HCT116 (cell line): ENCODE measurements around the gene NRCAM. TPM values are rescaled to one million over a fixed set of nuclear protein-coding genes. Genes with fewer than 3 reads are reported as not detected.

Source experiments
- ATAC-seq: fragments of 200-7000 bp; cut with Tn5 transposase; 2 replicates; pipeline ENCODE4 v1.9.1; 2020; ENCODE audit warnings: mild to moderate bottlenecking, moderate library complexity
- BruUV-seq: library from RNA; stranded (reverse); fragments of 400-500 nt; replicated peaks from 2 replicates; lab custom pipeline; 2021; lab: Mats Ljungman, UMichigan
- CTCF ChIA-PET: fragments of 300-600 bp; sonication (Branson Sonifier 250); formaldehyde crosslinking; loops from one replicate; lab custom pipeline; 2021; ENCODE audit warnings: antibody characterized with exemption; lab: Charles Lee
- POLR2A ChIA-PET: fragments of 300-600, 350-600 bp; sonication (Branson Sonifier 250); formaldehyde crosslinking; loops from one replicate; lab custom pipeline; 2021; ENCODE audit warnings: antibody characterized with exemption; lab: Charles Lee
- RAD21 ChIA-PET, 2 experiments: fragments of 300-600 bp; sonication (Branson Sonifier 250); formaldehyde crosslinking; loops; one replicate each; lab custom pipeline; 2023; ENCODE audit warnings: low total read pairs in 2 of 2; ENCODE audit not compliant: uncharacterized antibody in 2 of 2, unreplicated experiment in 2 of 2, low non-redundant PET in 1 of 2; lab: Charles Lee
- DNase-seq: peaks from one replicate; pipeline ENCODE4 v3.0.0-alpha.2; 2010; ENCODE audit warnings: low read depth, low spot score
- H2AFZ ChIP-seq: fragments of 200-600 bp; shearing (Covaris generic), sonication (generic); 2 replicates; pipeline ENCODE4 v1.6.1; 2017; ENCODE audit warnings: low read depth, mixed run types, mixed read lengths, antibody characterized with exemption, low read length; ENCODE audit not compliant: poor library complexity, severe bottlenecking
- H3K27ac ChIP-seq: 2 replicates; pipeline ENCODE4 v1.5.1; 2012; ENCODE audit warnings: low read depth, low read length
- H3K27me3 ChIP-seq: fragments of 200-600 bp; sonication (generic); 2 replicates; pipeline ENCODE4 v1.6.1; 2016; ENCODE audit warnings: mixed run types, low read length, mixed read lengths; ENCODE audit not compliant: insufficient read depth
- H3K36me3 ChIP-seq, 2 experiments: fragments of 200-500 bp in 1 of 2; fragments of 200-600 bp in 1 of 2; sonication (Bioruptor generic) in 1 of 2; sonication (generic) in 1 of 2; 2 replicates each; pipeline versions ENCODE4 v1.5.1 to v1.6.1; 2014 to 2016; ENCODE audit warnings: low read length in 2 of 2, inconsistent platforms in 1 of 2, mixed read lengths in 1 of 2, mixed run types in 1 of 2; ENCODE audit not compliant: insufficient read depth in 2 of 2, control insufficient read depth in 1 of 2
- H3K4me1 ChIP-seq, 2 experiments: fragments of 200-600 bp in 1 of 2; sonication (generic) in 1 of 2; 2 replicates each; pipeline versions ENCODE4 v1.5.1 to v1.6.1; 2012 to 2017; ENCODE audit warnings: low read length in 2 of 2, inconsistent platforms in 1 of 2, mild to moderate bottlenecking in 1 of 2, mixed read lengths in 1 of 2, mixed run types in 1 of 2, moderate library complexity in 1 of 2; ENCODE audit not compliant: insufficient read depth in 2 of 2, control insufficient read depth in 1 of 2
- H3K4me2 ChIP-seq: fragments of 200-600 bp; sonication (generic); 2 replicates; pipeline ENCODE4 v1.6.1; 2017; ENCODE audit warnings: mixed run types, low read length, mixed read lengths
- H3K4me3 ChIP-seq, 2 experiments: fragments of 200-600 bp in 1 of 2; sonication (generic) in 1 of 2; replicated peaks in 1 of 2; 2 replicates each; pipeline ENCODE4 v1.5.1; 2011 to 2016; ENCODE audit warnings: low read length in 2 of 2, control low read depth in 1 of 2, low read depth in 1 of 2, mild to moderate bottlenecking in 1 of 2, mixed read lengths in 1 of 2, mixed run types in 1 of 2
- H3K79me2 ChIP-seq: fragments of 200-600 bp; sonication (generic); 2 replicates; pipeline ENCODE4 v1.6.1; 2017; ENCODE audit warnings: mild to moderate bottlenecking, mixed run types, low read length, moderate library complexity, mixed read lengths; ENCODE audit not compliant: insufficient read depth
- H3K9ac ChIP-seq: fragments of 200-600 bp; sonication (generic); 2 replicates; pipeline ENCODE4 v1.6.1; 2016; ENCODE audit warnings: low read length, mixed read lengths
- H3K9me2 ChIP-seq: fragments of 200-600 bp; sonication (generic), shearing (Covaris generic); 2 replicates; pipeline ENCODE4 v1.6.1; 2017; ENCODE audit warnings: mixed run types, mild to moderate bottlenecking, moderate library complexity; ENCODE audit not compliant: insufficient read depth
- H3K9me3 ChIP-seq, 2 experiments: fragments of 200-500 bp in 1 of 2; fragments of 200-600 bp in 1 of 2; sonication (Bioruptor generic) in 1 of 2; sonication (generic) in 1 of 2; 2 replicates each; pipeline ENCODE4 v1.6.1; 2014 to 2017; ENCODE audit warnings: low read length in 2 of 2, mixed read lengths in 2 of 2, inconsistent platforms in 1 of 2, low read depth in 1 of 2, mild to moderate bottlenecking in 1 of 2, mixed run types in 1 of 2, moderate library complexity in 1 of 2; ENCODE audit not compliant: control insufficient read depth in 1 of 2, insufficient read depth in 1 of 2
- H4K20me1 ChIP-seq: fragments of 200-600 bp; sonication (generic), shearing (Covaris generic); 2 replicates; pipeline ENCODE4 v1.6.1; 2017; ENCODE audit warnings: mixed run types, mild to moderate bottlenecking, moderate library complexity; ENCODE audit not compliant: insufficient read depth
- CBX3 ChIP-seq: IDR thresholded peaks from 2 replicates; pipeline ENCODE4 v1.6.1; 2012; ENCODE audit warnings: low read depth
- CEBPB ChIP-seq: IDR thresholded peaks from 2 replicates; pipeline ENCODE4 v1.6.1; 2012; ENCODE audit warnings: low read depth
- CTCF ChIP-seq, 3 experiments: fragments of 200-600 bp in 1 of 3; sonication (generic) in 1 of 3; IDR thresholded peaks in 2 of 3; conservative IDR thresholded peaks in 1 of 3; 2 replicates each; pipeline ENCODE4 v1.5.1; 2012 to 2017; ENCODE audit warnings: low read depth in 2 of 3, low read length in 2 of 3, antibody characterized with exemption in 1 of 3, borderline replicate concordance in 1 of 3, control low read depth in 1 of 3, mild to moderate bottlenecking in 1 of 3, mixed read lengths in 1 of 3, mixed run types in 1 of 3, moderate library complexity in 1 of 3; ENCODE audit not compliant: insufficient read depth in 1 of 3
- EGR1 ChIP-seq: IDR thresholded peaks from 2 replicates; pipeline ENCODE4 v1.6.1; 2012; ENCODE audit warnings: low read depth
- EZH2 ChIP-seq: fragments of 200-600 bp; sonication (generic); IDR thresholded peaks from 2 replicates; pipeline ENCODE4 v1.6.1; 2017; ENCODE audit warnings: antibody characterized with exemption, mixed run types
- EZH2phosphoT487 ChIP-seq: fragments of 200-600 bp; IDR thresholded peaks from 2 replicates; pipeline ENCODE4 v1.6.1; 2018; ENCODE audit warnings: antibody characterized with exemption, borderline replicate concordance
- FOSL1 ChIP-seq: IDR thresholded peaks from 2 replicates; pipeline ENCODE4 v1.6.1; 2012; ENCODE audit warnings: low read depth
- JUND ChIP-seq: IDR thresholded peaks from 2 replicates; pipeline ENCODE4 v1.6.1; 2012
- POLR2A ChIP-seq: IDR thresholded peaks from 2 replicates; pipeline ENCODE4 v1.7.0; 2011; ENCODE audit warnings: borderline replicate concordance; ENCODE audit not compliant: insufficient read depth, insufficient read length; ENCODE audit errors: extremely low read depth
- POLR2AphosphoS5 ChIP-seq: IDR thresholded peaks from 2 replicates; pipeline ENCODE4 v1.6.1; 2011; ENCODE audit warnings: mild to moderate bottlenecking, low read depth, low read length, moderate library complexity
- REST ChIP-seq: IDR thresholded peaks from 2 replicates; pipeline ENCODE4 v1.6.1; 2012; ENCODE audit warnings: low read depth
- SIN3A ChIP-seq: IDR thresholded peaks from 2 replicates; pipeline ENCODE4 v1.6.1; 2012; ENCODE audit warnings: low read depth
- SRF ChIP-seq: IDR thresholded peaks from 2 replicates; pipeline ENCODE4 v1.6.1; 2012; ENCODE audit warnings: low read depth
- TCF7L2 ChIP-seq: IDR thresholded peaks from 2 replicates; pipeline ENCODE4 v1.7.0; 2011; ENCODE audit warnings: borderline replicate concordance, inconsistent platforms; ENCODE audit not compliant: insufficient read depth, insufficient read length; ENCODE audit errors: extremely low read depth
- YY1 ChIP-seq: IDR thresholded peaks from 2 replicates; pipeline ENCODE4 v1.6.1; 2011; ENCODE audit warnings: low read length, low read depth, moderate library complexity, mild to moderate bottlenecking; ENCODE audit not compliant: insufficient replicate concordance; ENCODE audit errors: extremely low read depth
- ZFX ChIP-seq: fragments of 450-650 bp; IDR thresholded peaks from 2 replicates; pipeline ENCODE4 v1.6.1; 2017
- ZNF274 ChIP-seq: fragments of 200-500 bp; sonication (Bioruptor generic); IDR thresholded peaks from 2 replicates; pipeline ENCODE4 v1.6.1; 2014; ENCODE audit warnings: mild to moderate bottlenecking, low read depth, low read length, inconsistent platforms
- intact Hi-C: fragments of 100-400 bp; cut with micrococcal nuclease; formaldehyde crosslinking; loops from 2 replicates; pipeline ENCODE4 v1.10.0; 2022
- total RNA-seq: library from RNA; stranded (reverse); gene quantifications from one replicate; pipeline ENCODE4 v1.2.1, GENCODE V29; 2021; ENCODE audit not compliant: unreplicated experiment

The NRCAM gene
- total RNA-seq, 1 experiment from 2014 or later, result 0.15 TPM

GRCh38 chr7:108440613-108441012 is 15.6 kb downstream of the NRCAM start:
- H3K27ac ChIP-seq, result no peak overlapping the region
- RAD21 ChIA-PET, result no interaction called here
- CTCF ChIA-PET, result no interaction called here
- no peak for DNase-seq
- H3K9ac ChIP-seq, result no peak overlapping the region
- no peaks in the 10 kb centered on the region for H4K20me1 ChIP-seq
- H3K79me2 ChIP-seq, result no peaks in the 10 kb centered on the region
- no peak overlapping the region for H3K4me3 ChIP-seq
- no peaks in the 10 kb centered on the region for H3K9me3 ChIP-seq
- peak overlapping the region; percentile 29 for H2AFZ ChIP-seq
- no peaks in the 10 kb centered on the region for H3K4me1 ChIP-seq
- TF ChIP-seq EZH2phosphoT487, result no peak
- TF ChIP-seq, all 23 proteins: peak for 0
- H3K27me3 ChIP-seq, result no peaks in the 10 kb centered on the region
- no peaks in the 10 kb centered on the region; the same call in 1 of the 2 replicates for H3K9me2 ChIP-seq
- POLR2A ChIA-PET, result no interaction called here
- BruUV-seq, result no TSS peak
- intact Hi-C loops, result no loop called here
- no peak overlapping the region for H3K4me2 ChIP-seq
- H3K36me3 ChIP-seq, result no peaks in the 10 kb centered on the region
- no peak for ATAC-seq

- POLR2A ChIA-PET, result no interaction called here
- no TSS peak for BruUV-seq
- TF ChIP-seq SRF (no peak), POLR2AphosphoS5 (no peak), REST (no peak), YY1 (no peak), CEBPB (no peak), FOSL1 (no peak), EZH2 (no peak), CBX3 (no peak), POLR2A (no peak), SIN3A (no peak), CTCF (IDR thresholded peaks at IDR 0.05 in 2 of 3, conservative IDR thresholded peaks at IDR 0.05 in 1 of 3; ENCODE audit: borderline replicate concordance in 1 of 3, insufficient read depth in 1 of 3, low read depth in 2 of 3, low read length in 2 of 3) (no peak), EGR1 (no peak), EZH2phosphoT487 (no peak), JUND (no peak), ZFX (no peak), TCF7L2 (no peak), ZNF274 (no peak)
Observed at GRCh38 chr7:108436906-108437305, 19.3 kb downstream of the NRCAM start.

More at GRCh38 chr7:108436906-108437305, 19.3 kb downstream of the NRCAM start:
- no peaks in the 10 kb centered on the region; the same call in 1 of the 2 replicates for H3K9me2 ChIP-seq
- H3K27me3 ChIP-seq, result no peaks in the 10 kb centered on the region
- RAD21 ChIA-PET, result no interaction called here
- no peak overlapping the region for H3K27ac ChIP-seq
- H3K79me2 ChIP-seq, result no peaks in the 10 kb centered on the region
- H4K20me1 ChIP-seq, result no peaks in the 10 kb centered on the region
- no peak overlapping the region for H2AFZ ChIP-seq
- ATAC-seq (no peak), DNase-seq (no peak)
- no peak overlapping the region for H3K4me2 ChIP-seq
- H3K4me1 ChIP-seq, result no peaks in the 10 kb centered on the region
- H3K36me3 ChIP-seq, result no peaks in the 10 kb centered on the region
- no peak overlapping the region for H3K9ac ChIP-seq
- CTCF ChIA-PET, result no interaction called here
- intact Hi-C loops, result no loop called here
- H3K4me3 ChIP-seq, result no peak overlapping the region
- no peaks in the 10 kb centered on the region for H3K9me3 ChIP-seq
